Choroid plexus epithelial cell (primary cell): ENCODE measurements around the gene EPHA3.

Experiments
- DNase-seq: peaks from one replicate; pipeline ENCODE4 v3.0.0-alpha.2; 2010; ENCODE audit warnings: low read depth
- H3K4me3 ChIP-seq: 2 replicates; pipeline ENCODE4 v1.5.1; 2011; ENCODE audit warnings: low read depth, mild to moderate bottlenecking, control low read depth, low read length, moderate library complexity
- TF ChIP-seq, protein P1 (sequence below): conservative IDR thresholded peaks from 2 replicates; pipeline ENCODE4 v1.5.1; 2011; ENCODE audit warnings: low read depth, mild to moderate bottlenecking, control low read depth, inconsistent platforms, low read length, moderate library complexity

EPHA3 gene

DNA sequence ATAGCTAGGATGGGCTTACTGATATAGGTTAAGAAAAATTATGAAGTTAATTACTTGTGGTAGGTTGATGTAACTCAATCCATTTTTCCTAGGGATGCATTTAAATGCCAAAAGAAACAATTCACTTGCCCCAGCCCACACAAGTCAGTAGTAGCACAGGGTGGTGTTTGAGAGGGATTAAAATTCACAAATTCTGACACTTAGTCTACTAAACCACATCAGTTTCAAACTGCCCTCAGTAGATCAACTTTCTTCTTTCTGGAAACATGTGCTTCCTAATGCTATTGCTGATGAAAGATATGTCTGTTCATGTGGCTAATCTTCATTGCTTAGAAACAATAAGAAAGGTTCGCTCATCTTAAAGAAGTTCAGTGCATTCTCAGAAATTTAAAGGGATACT lies 160.6 kb downstream of the EPHA3 start:
- TF ChIP-seq, protein P1, sequence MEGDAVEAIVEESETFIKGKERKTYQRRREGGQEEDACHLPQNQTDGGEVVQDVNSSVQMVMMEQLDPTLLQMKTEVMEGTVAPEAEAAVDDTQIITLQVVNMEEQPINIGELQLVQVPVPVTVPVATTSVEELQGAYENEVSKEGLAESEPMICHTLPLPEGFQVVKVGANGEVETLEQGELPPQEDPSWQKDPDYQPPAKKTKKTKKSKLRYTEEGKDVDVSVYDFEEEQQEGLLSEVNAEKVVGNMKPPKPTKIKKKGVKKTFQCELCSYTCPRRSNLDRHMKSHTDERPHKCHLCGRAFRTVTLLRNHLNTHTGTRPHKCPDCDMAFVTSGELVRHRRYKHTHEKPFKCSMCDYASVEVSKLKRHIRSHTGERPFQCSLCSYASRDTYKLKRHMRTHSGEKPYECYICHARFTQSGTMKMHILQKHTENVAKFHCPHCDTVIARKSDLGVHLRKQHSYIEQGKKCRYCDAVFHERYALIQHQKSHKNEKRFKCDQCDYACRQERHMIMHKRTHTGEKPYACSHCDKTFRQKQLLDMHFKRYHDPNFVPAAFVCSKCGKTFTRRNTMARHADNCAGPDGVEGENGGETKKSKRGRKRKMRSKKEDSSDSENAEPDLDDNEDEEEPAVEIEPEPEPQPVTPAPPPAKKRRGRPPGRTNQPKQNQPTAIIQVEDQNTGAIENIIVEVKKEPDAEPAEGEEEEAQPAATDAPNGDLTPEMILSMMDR: no peak
- DNase-seq: no peak
- H3K4me3 ChIP-seq: no peak overlapping the region

DNA sequence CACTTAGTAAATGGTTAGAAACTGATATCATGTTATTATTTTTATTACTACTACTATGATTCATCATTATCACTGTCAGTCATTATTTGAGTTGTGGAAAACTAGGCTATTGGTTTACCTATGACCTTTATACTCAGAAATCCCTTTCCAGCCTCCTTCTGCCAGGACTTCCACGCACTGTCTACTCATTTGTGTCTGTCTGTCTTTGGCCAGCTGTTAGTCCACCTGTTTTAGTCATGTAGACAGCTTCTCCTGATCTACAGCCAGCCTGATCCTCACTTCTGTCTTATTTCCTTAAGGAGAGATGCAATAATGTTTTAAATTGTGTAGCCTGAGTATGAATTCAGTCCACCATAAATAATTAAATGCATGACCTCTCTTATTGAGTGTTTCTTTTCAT lies 162.8 kb downstream of the EPHA3 start:
- TF ChIP-seq, protein P1: no peak

DNA sequence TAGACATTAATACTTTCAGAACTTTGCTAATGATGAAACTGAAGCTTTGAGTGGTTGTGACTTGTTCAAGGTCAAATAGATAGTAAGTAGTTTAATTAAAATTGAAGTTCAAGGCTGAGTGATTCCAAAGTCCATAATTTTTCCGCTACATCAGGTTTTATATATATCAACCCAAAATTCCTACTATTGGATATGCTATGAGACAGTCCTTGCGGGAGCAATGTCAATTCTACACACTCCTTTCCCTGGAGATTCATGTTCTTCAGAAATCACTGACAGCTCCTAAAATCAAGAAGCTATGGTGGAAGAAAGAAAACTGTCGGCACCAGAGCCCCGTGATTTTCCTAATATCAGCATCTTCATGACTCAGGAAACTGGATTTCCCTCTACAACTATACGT lies 167.6 kb downstream of the EPHA3 start:
- H3K4me3 ChIP-seq: no peak overlapping the region
- no peak for DNase-seq
- TF ChIP-seq, protein P1: no peak

More for the DNA sequence above, 162.8 kb downstream of the EPHA3 start:
- DNase-seq: no peak
- H3K4me3 ChIP-seq: no peak overlapping the region

DNA sequence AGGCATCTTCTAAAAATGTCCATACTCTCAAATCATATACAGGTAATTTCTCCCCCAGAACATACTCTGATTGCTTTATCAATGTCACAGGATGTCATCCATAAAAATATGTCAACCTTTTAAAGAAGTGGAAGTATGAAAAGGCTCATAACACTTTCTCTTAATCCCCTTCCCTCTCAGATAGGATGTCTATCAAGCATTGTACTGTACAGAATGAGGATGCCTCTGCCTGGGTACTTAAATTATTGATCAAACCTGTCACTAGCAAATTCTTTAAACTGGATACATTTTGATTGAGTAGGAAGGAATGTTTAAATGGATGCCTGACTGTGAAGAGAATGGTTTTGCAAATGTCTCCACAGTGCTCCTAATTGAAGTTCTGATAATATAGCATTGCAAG lies 168.7 kb downstream of the EPHA3 start:
- no peak overlapping the region for H3K4me3 ChIP-seq
- TF ChIP-seq, protein P1: no peak
- no peak for DNase-seq

DNA sequence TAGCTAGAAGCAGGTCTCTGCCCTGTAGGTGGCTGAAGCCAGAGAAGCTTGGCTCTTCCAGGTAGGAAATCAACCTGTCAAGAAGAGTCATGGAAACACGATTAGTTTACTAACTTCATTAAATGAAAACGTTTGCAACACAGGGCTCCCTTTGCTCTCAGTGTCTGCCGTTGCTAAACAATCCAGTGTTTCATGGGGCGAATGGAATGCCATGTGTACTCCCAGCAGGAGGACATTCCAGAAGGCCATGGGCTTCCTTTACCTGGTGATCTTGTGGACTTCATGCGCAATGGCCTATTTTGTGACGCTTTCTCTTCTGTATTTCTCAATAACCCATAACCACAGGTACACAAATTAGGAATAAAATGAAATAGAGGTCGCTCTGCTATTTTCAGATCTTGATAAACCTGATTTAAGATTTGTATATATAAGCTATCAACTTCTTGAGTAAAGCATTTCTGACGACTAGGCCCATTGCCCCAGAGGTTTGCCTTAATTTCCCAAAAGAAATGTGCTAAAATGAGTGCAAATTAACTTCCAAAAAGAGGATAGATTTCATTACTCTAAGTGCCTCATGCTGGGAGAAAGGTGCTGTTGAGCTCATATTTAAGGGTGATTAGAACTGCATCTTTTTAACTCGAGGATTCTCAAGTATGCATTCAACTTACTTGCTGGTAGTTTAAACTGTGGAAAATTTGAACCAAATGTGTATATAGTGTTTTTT lies 171.0 kb downstream of the EPHA3 start:
- DNase-seq: peak; percentile 72
- TF ChIP-seq, protein P1: no peak
- no peak overlapping the region for H3K4me3 ChIP-seq

DNA sequence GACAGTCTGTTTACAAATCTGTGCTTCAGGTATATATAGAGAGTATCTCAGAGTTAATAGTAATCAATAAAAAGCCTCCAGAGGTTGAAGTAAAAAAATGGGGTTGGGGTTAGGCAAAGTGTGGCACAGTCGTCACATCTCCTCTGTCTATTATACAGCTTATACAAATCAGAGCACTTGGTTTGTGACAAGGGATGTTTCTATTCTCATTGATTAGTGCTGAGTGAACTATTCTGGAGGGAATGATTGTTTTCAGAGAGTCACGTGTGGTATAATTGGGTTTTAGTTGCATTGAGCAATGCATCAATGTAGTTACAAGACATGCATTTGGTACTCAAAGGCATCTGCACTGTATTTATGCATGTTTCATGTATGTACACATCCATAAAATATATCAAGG lies 172.9 kb downstream of the EPHA3 start:
- H3K4me3 ChIP-seq: no peak overlapping the region
- DNase-seq: no peak
- TF ChIP-seq, protein P1: no peak

DNA sequence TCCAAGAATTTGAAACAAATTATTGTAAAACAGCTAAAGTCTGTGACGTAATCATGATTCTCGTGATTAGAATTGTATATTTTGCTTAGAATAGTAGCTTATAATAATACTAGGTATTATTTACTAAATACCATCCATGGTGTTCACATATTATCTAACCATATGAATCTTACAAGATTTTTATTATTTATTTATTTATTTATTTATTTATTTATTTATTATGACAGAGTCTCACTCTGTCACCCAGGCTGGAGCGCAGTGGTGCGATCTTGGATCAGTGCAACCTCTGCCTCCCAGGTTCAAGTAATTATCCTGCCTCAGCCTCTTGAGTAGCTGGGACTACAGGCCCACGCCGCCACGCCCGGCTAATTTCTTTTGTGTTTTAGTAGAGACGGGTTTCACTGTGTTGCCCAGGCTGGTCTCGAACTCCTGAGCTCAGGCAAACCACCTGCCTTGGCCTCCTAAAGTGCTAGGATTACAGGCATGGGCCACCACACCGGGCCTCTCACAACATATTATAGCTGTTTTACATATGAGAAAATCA lies 173.5 kb downstream of the EPHA3 start:
- H3K4me3 ChIP-seq: no peak overlapping the region
- no peak for DNase-seq
- TF ChIP-seq, protein P1: no peak
